C4-2B (cell line): Measurements from ENCODE around the gene SNU13.

Experiments used
- CTCF ChIP-seq: fragments of 450-650 bp; conservative IDR thresholded peaks from 2 replicates; pipeline ENCODE4 v1.5.1; 2017; ENCODE audit warnings: mild to moderate bottlenecking
- ZFX ChIP-seq: fragments of 450-650 bp; IDR thresholded peaks from 2 replicates; pipeline ENCODE4 v1.6.1; 2017

GRCh38 chr22:41683616-41684015 lies 5.1 kb downstream of the SNU13 start:
- TF ChIP-seq CTCF (no peak), ZFX (no peak)
